HCT116 (cell line): Measurements from ENCODE around the gene ARHGAP42.

Experiments used
- CEBPB ChIP-seq: IDR thresholded peaks from 2 replicates; pipeline ENCODE4 v1.6.1; 2012; ENCODE audit warnings: low read depth
- EGR1 ChIP-seq: IDR thresholded peaks from 2 replicates; pipeline ENCODE4 v1.6.1; 2012; ENCODE audit warnings: low read depth
- POLR2AphosphoS5 ChIP-seq: IDR thresholded peaks from 2 replicates; pipeline ENCODE4 v1.6.1; 2011; ENCODE audit warnings: mild to moderate bottlenecking, low read depth, low read length, moderate library complexity
- RAD21 ChIP-seq: IDR thresholded peaks from 2 replicates; pipeline ENCODE4 v1.6.1; 2012; ENCODE audit warnings: low read depth, mild to moderate bottlenecking
- ZFX ChIP-seq: fragments of 450-650 bp; IDR thresholded peaks from 2 replicates; pipeline ENCODE4 v1.6.1; 2017
- TF ChIP-seq, protein P1 (sequence below), 3 experiments: fragments of 200-600 bp in 1 of 3; sonication (generic) in 1 of 3; IDR thresholded peaks in 2 of 3; conservative IDR thresholded peaks in 1 of 3; 2 replicates each; pipeline ENCODE4 v1.5.1; 2012 to 2017; ENCODE audit warnings: low read depth in 2 of 3, low read length in 2 of 3, antibody characterized with exemption in 1 of 3, borderline replicate concordance in 1 of 3, control low read depth in 1 of 3, mild to moderate bottlenecking in 1 of 3, mixed read lengths in 1 of 3, mixed run types in 1 of 3, moderate library complexity in 1 of 3; ENCODE audit not compliant: insufficient read depth in 1 of 3

DNA sequence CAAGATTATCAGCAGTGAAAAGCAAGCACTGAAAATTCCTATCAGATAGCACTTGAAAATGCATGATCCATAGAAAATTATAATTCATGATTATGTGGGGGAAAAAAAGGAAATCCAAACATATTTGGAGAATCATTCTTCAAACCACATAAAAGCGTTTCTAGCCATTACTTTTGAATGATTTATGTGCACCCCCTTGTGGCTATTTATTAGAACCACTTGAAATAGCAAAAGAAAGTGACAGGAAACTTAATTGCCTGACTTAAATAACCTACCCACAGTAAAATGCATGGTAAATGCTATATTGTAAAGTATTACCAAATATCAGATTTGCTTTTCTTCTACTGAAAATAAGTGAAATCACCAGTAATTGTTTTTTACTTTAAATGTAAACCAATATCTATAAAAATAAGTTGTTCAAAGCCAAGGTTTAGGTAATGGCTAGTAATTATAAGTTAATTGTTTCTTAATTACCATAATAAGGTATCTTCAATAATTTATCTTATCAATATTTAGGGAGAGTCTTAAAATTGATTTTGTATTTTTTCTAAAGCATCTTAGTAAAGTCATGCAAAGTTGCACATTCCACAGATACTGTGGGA, 168.5 kb downstream of the ARHGAP42 start:
- TF ChIP-seq, protein P1, sequence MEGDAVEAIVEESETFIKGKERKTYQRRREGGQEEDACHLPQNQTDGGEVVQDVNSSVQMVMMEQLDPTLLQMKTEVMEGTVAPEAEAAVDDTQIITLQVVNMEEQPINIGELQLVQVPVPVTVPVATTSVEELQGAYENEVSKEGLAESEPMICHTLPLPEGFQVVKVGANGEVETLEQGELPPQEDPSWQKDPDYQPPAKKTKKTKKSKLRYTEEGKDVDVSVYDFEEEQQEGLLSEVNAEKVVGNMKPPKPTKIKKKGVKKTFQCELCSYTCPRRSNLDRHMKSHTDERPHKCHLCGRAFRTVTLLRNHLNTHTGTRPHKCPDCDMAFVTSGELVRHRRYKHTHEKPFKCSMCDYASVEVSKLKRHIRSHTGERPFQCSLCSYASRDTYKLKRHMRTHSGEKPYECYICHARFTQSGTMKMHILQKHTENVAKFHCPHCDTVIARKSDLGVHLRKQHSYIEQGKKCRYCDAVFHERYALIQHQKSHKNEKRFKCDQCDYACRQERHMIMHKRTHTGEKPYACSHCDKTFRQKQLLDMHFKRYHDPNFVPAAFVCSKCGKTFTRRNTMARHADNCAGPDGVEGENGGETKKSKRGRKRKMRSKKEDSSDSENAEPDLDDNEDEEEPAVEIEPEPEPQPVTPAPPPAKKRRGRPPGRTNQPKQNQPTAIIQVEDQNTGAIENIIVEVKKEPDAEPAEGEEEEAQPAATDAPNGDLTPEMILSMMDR (IDR thresholded peaks at IDR 0.05 in 2 of 3, conservative IDR thresholded peaks at IDR 0.05 in 1 of 3; ENCODE audit: borderline replicate concordance in 1 of 3, insufficient read depth in 1 of 3, low read depth in 2 of 3, low read length in 2 of 3): peak; percentile 49 to 71 (median 69); a peak in 5 of 6 replicates
- no peak for TF ChIP-seq CEBPB
- no peak for TF ChIP-seq POLR2AphosphoS5
- TF ChIP-seq ZFX: no peak
- TF ChIP-seq EGR1: no peak
- peak; percentile 84 for TF ChIP-seq RAD21
